SK-N-SH treated with all-trans-retinoic acid at 6 μM for 48 hours (cell line): ENCODE results near the gene DCLK1.

Experiments used
- ATAC-seq: fragments of 200-7000 bp; cut with Tn5 transposase; 3 replicates; pipeline ENCODE4 v1.9.1; 2020; ENCODE audit warnings: mild to moderate bottlenecking, moderate library complexity
- ARNTL ChIP-seq: fragments of 450-650 bp; formaldehyde crosslinking; IDR thresholded peaks from 2 replicates; pipeline ENCODE4 v1.5.0; 2020; ENCODE audit warnings: low read depth, mild to moderate bottlenecking, moderate library complexity, borderline replicate concordance
- BACH2 ChIP-seq: fragments of 250-450 bp; sonication (Bioruptor Pico); IDR thresholded peaks from 2 replicates; pipeline ENCODE4 v1.9.0; 2021; ENCODE audit warnings: mild to moderate bottlenecking, borderline replicate concordance
- CSDC2 ChIP-seq: fragments of 250-450 bp; sonication (Bioruptor Pico); IDR thresholded peaks from 2 replicates; pipeline ENCODE4 v1.5.0; 2020; ENCODE audit warnings: mild to moderate bottlenecking, moderate library complexity
- ESRRG ChIP-seq: fragments of 250-450 bp; sonication (Bioruptor Pico); IDR thresholded peaks from 2 replicates; pipeline ENCODE4 v1.6.1; 2021; ENCODE audit warnings: mild to moderate bottlenecking
- GLIS3 ChIP-seq: fragments of 250-450 bp; sonication (Bioruptor Pico); IDR thresholded peaks from 2 replicates; pipeline ENCODE4 v1.5.0; 2020; ENCODE audit warnings: mild to moderate bottlenecking, moderate library complexity
- OSR1 ChIP-seq: fragments of 250-450 bp; sonication (Bioruptor Pico); IDR thresholded peaks from 2 replicates; pipeline ENCODE4 v1.8.0; 2022; ENCODE audit warnings: moderate library complexity, mild to moderate bottlenecking, inconsistent platforms
- PPARA ChIP-seq: fragments of 250-450 bp; sonication (Bioruptor Pico); IDR thresholded peaks from 2 replicates; pipeline ENCODE4 v1.5.0; 2020; ENCODE audit warnings: mild to moderate bottlenecking, borderline replicate concordance
- RARB ChIP-seq: fragments of 250-450 bp; sonication (Bioruptor Pico); IDR thresholded peaks from 2 replicates; pipeline ENCODE4 v1.8.0; 2021; ENCODE audit warnings: mild to moderate bottlenecking, moderate library complexity
- SNAI2 ChIP-seq: fragments of 250-450 bp; sonication (Bioruptor Pico); IDR thresholded peaks from 2 replicates; pipeline ENCODE4 v1.5.0; 2020; ENCODE audit warnings: mild to moderate bottlenecking, moderate library complexity
- TCF4 ChIP-seq: fragments of 250-450 bp; sonication (Bioruptor Pico); IDR thresholded peaks from 2 replicates; pipeline ENCODE4 v1.8.0; 2021; ENCODE audit warnings: mild to moderate bottlenecking, moderate library complexity, borderline replicate concordance
- ZC3H10 ChIP-seq: fragments of 250-450 bp; sonication (Bioruptor Pico); IDR thresholded peaks from 2 replicates; pipeline ENCODE4 v1.5.1; 2021; ENCODE audit warnings: mild to moderate bottlenecking, moderate library complexity
- ZFP3 ChIP-seq: fragments of 250-450 bp; sonication (Bioruptor Pico); IDR thresholded peaks from 2 replicates; pipeline ENCODE4 v1.5.0; 2020; ENCODE audit warnings: mild to moderate bottlenecking, moderate library complexity
- ZFP30 ChIP-seq: fragments of 450-650 bp; formaldehyde crosslinking; IDR thresholded peaks from 2 replicates; pipeline ENCODE4 v1.5.0; 2022; ENCODE audit warnings: mild to moderate bottlenecking, moderate library complexity
- ZNF565 ChIP-seq: fragments of 450-650 bp; formaldehyde crosslinking; conservative IDR thresholded peaks from 2 replicates; pipeline ENCODE4 v1.5.0; 2020; ENCODE audit warnings: low read depth, mild to moderate bottlenecking, moderate library complexity
- ZNF70 ChIP-seq: fragments of 450-650 bp; formaldehyde crosslinking; IDR thresholded peaks from 2 replicates; pipeline ENCODE4 v1.5.0; 2020; ENCODE audit warnings: mild to moderate bottlenecking, moderate library complexity
- ZNF8 ChIP-seq: fragments of 450-650 bp; formaldehyde crosslinking; IDR thresholded peaks from 2 replicates; pipeline ENCODE4 v1.5.0; 2020; ENCODE audit warnings: mild to moderate bottlenecking, moderate library complexity
- TF ChIP-seq, protein P1 (sequence below): fragments of 250-450 bp; sonication (Bioruptor Pico); IDR thresholded peaks from 2 replicates; pipeline ENCODE4 v1.5.1; 2021; ENCODE audit warnings: mild to moderate bottlenecking, moderate library complexity
- TF ChIP-seq, protein P2 (sequence below): fragments of 250-450 bp; sonication (Bioruptor Pico); IDR thresholded peaks from 2 replicates; pipeline ENCODE4 v1.5.0; 2020; ENCODE audit warnings: mild to moderate bottlenecking, moderate library complexity
- TF ChIP-seq, protein P3 (sequence below): fragments of 250-450 bp; sonication (Bioruptor Pico); IDR thresholded peaks from 2 replicates; pipeline ENCODE4 v1.8.0; 2021; ENCODE audit warnings: low read depth, mild to moderate bottlenecking, moderate library complexity, borderline replicate concordance
- TF ChIP-seq, protein P4 (sequence below): fragments of 250-450 bp; sonication (Bioruptor Pico); IDR thresholded peaks from 2 replicates; pipeline ENCODE4 v1.5.1; 2020; ENCODE audit warnings: low read depth, mild to moderate bottlenecking, moderate library complexity
- TF ChIP-seq, protein P5 (sequence below): fragments of 250-450 bp; sonication (Bioruptor Pico); IDR thresholded peaks from 2 replicates; pipeline ENCODE4 v1.8.0; 2020; ENCODE audit warnings: mild to moderate bottlenecking, moderate library complexity, borderline replicate concordance

Gene DCLK1

DNA sequence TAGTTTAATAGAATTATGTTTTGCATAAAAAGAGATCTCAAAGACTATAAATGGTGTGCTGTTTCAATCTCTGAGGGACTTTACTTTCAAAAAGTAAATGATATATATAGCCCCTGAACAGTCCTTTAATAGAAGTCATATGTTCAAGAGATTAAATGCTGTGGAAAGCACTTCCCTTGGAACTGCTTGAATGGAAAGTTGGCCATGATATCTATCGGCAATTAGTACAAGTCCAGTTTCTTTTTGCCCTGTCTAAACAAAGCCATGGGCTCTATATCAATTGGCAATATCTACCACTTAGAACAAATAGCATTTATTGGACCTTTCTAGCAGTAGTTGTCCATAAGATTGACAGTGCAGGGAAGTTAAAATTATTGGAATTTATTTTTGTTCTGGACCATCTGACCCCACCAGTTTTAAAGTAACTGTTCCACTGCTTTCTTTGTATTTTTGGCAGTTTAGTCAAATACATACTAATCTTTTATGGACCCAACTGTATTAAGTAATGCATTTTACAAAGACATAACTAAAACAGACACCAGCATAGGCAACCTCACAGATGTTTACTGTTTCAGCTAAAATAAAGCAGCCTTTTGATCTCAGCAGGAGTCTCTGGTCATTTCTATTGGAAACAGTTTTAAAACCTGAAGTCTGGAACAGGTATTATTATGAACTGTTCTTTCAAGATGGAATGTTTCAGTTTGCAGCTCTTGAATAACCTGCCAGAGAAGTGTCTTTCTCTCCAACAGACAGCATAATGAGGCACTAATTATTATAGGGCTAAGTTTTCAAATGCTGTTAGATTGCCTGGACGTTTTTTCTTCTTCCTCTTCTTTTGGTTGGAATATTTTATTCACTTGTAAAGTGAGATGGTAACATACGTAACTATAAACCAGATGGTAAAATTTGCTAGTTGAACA, 282.6 kb downstream of the DCLK1 start:
- peak; percentile 53; the same call in 2 of the 3 replicates for ATAC-seq
- TF ChIP-seq CSDC2 (CRISPR knock-in tag) (no peak), ZNF70 (CRISPR knock-in tag) (no peak), ZFP30 (no peak), BACH2 (CRISPR knock-in tag) (no peak), ZFP3 (CRISPR knock-in tag) (no peak), ESRRG (CRISPR knock-in tag) (no peak), ZNF565 (CRISPR knock-in tag) (no peak), ZC3H10 (CRISPR knock-in tag) (no peak), TCF4 (CRISPR knock-in tag) (no peak), GLIS3 (no peak), RARB (no peak)
- TF ChIP-seq, protein P1, sequence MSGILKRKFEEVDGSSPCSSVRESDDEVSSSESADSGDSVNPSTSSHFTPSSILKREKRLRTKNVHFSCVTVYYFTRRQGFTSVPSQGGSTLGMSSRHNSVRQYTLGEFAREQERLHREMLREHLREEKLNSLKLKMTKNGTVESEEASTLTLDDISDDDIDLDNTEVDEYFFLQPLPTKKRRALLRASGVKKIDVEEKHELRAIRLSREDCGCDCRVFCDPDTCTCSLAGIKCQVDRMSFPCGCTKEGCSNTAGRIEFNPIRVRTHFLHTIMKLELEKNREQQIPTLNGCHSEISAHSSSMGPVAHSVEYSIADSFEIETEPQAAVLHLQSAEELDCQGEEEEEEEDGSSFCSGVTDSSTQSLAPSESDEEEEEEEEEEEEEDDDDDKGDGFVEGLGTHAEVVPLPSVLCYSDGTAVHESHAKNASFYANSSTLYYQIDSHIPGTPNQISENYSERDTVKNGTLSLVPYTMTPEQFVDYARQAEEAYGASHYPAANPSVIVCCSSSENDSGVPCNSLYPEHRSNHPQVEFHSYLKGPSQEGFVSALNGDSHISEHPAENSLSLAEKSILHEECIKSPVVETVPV (CRISPR knock-in tag), result no peak
- TF ChIP-seq, protein P2, sequence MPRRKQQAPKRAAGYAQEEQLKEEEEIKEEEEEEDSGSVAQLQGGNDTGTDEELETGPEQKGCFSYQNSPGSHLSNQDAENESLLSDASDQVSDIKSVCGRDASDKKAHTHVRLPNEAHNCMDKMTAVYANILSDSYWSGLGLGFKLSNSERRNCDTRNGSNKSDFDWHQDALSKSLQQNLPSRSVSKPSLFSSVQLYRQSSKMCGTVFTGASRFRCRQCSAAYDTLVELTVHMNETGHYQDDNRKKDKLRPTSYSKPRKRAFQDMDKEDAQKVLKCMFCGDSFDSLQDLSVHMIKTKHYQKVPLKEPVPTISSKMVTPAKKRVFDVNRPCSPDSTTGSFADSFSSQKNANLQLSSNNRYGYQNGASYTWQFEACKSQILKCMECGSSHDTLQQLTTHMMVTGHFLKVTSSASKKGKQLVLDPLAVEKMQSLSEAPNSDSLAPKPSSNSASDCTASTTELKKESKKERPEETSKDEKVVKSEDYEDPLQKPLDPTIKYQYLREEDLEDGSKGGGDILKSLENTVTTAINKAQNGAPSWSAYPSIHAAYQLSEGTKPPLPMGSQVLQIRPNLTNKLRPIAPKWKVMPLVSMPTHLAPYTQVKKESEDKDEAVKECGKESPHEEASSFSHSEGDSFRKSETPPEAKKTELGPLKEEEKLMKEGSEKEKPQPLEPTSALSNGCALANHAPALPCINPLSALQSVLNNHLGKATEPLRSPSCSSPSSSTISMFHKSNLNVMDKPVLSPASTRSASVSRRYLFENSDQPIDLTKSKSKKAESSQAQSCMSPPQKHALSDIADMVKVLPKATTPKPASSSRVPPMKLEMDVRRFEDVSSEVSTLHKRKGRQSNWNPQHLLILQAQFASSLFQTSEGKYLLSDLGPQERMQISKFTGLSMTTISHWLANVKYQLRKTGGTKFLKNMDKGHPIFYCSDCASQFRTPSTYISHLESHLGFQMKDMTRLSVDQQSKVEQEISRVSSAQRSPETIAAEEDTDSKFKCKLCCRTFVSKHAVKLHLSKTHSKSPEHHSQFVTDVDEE (CRISPR knock-in tag), result no peak
- TF ChIP-seq, protein P3, sequence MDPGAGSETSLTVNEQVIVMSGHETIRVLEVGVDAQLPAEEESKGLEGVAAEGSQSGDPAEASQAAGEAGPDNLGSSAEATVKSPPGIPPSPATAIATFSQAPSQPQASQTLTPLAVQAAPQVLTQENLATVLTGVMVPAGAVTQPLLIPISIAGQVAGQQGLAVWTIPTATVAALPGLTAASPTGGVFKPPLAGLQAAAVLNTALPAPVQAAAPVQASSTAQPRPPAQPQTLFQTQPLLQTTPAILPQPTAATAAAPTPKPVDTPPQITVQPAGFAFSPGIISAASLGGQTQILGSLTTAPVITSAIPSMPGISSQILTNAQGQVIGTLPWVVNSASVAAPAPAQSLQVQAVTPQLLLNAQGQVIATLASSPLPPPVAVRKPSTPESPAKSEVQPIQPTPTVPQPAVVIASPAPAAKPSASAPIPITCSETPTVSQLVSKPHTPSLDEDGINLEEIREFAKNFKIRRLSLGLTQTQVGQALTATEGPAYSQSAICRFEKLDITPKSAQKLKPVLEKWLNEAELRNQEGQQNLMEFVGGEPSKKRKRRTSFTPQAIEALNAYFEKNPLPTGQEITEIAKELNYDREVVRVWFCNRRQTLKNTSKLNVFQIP (CRISPR knock-in tag), result no peak
- TF ChIP-seq, protein P4, sequence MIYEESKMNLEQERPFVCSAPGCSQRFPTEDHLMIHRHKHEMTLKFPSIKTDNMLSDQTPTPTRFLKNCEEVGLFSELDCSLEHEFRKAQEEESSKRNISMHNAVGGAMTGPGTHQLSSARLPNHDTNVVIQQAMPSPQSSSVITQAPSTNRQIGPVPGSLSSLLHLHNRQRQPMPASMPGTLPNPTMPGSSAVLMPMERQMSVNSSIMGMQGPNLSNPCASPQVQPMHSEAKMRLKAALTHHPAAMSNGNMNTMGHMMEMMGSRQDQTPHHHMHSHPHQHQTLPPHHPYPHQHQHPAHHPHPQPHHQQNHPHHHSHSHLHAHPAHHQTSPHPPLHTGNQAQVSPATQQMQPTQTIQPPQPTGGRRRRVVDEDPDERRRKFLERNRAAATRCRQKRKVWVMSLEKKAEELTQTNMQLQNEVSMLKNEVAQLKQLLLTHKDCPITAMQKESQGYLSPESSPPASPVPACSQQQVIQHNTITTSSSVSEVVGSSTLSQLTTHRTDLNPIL (CRISPR knock-in tag), result no peak
- TF ChIP-seq, all 23 proteins: peak for 0

DNA sequence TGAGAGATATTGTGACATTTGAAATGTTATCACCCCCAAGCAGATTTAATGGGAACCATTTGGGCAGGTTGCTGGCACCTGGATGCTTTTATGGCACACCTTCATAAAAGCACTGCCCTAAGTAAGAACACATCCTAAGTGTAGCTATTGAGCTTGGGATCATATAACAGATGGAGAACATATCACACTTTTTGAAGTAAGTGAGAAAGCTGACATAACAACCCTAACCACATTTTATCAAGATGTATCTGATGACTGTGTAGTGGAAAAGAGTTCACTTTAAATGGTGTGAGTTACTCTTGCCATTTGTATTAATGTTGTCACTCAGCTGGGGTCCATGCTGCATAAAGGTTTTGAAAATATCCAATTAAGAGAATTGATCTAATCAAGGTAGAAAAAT, 287.9 kb downstream of the DCLK1 start:
- no peak for ATAC-seq
- TF ChIP-seq, protein P5, sequence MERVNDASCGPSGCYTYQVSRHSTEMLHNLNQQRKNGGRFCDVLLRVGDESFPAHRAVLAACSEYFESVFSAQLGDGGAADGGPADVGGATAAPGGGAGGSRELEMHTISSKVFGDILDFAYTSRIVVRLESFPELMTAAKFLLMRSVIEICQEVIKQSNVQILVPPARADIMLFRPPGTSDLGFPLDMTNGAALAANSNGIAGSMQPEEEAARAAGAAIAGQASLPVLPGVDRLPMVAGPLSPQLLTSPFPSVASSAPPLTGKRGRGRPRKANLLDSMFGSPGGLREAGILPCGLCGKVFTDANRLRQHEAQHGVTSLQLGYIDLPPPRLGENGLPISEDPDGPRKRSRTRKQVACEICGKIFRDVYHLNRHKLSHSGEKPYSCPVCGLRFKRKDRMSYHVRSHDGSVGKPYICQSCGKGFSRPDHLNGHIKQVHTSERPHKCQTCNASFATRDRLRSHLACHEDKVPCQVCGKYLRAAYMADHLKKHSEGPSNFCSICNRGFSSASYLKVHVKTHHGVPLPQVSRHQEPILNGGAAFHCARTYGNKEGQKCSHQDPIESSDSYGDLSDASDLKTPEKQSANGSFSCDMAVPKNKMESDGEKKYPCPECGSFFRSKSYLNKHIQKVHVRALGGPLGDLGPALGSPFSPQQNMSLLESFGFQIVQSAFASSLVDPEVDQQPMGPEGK (CRISPR knock-in tag), result no peak
- TF ChIP-seq, protein P2 (CRISPR knock-in tag), result no peak
- TF ChIP-seq TCF4 (CRISPR knock-in tag) (no peak), OSR1 (CRISPR knock-in tag) (no peak), RARB (no peak), SNAI2 (CRISPR knock-in tag) (no peak), ZFP30 (no peak), BACH2 (CRISPR knock-in tag) (no peak), PPARA (CRISPR knock-in tag) (no peak), ZFP3 (CRISPR knock-in tag) (no peak), ARNTL (CRISPR knock-in tag) (no peak), ZNF8 (CRISPR knock-in tag) (no peak), ZNF70 (CRISPR knock-in tag) (no peak), ESRRG (CRISPR knock-in tag) (no peak)
- TF ChIP-seq, protein P4 (CRISPR knock-in tag), result no peak
- TF ChIP-seq, all 23 proteins: peak for 0
